HG03060 (cell line): ENCODE measurements around the gene PRSS33.

Source experiments
- ATAC-seq: cut with Tn5 transposase; IDR thresholded peaks from one replicate; pipeline ENCODE4 v1.9.1; 2021; ENCODE audit warnings: low read depth, moderate number of reproducible peaks; ENCODE audit not compliant: unreplicated experiment

PRSS33 gene

GRCh38 chr16:2787406-2787805, at the start of gene PRSS33:
PRSS33 (minus strand) TSS chr16:2787560; CDS start chr16:2786547, 1,013 bp downstream.
- ATAC-seq: no peak

- ATAC-seq: no peak
These were observed 49.5 kb upstream of the PRSS33 start for GRCh38 chr16:2836646-2837508.

- ATAC-seq: no peak
These were observed 48.5 kb upstream of the PRSS33 start for GRCh38 chr16:2835638-2836493.

GRCh38 chr16:2834968-2835367, 47.6 kb upstream of the PRSS33 start:
- no peak for ATAC-seq

GRCh38 chr16:2833776-2834175, 46.4 kb upstream of the PRSS33 start:
- ATAC-seq: no peak

GRCh38 chr16:2831203-2831602, 43.8 kb upstream of the PRSS33 start:
- no peak for ATAC-seq

GRCh38 chr16:2830355-2830695, 43.0 kb upstream of the PRSS33 start:
- ATAC-seq: no peak

GRCh38 chr16:2829501-2830354, 42.4 kb upstream of the PRSS33 start, which contains the start of gene ZG16B:
ZG16B (plus strand) TSS chr16:2830303; CDS start chr16:2830442, 139 bp downstream.
- no peak for ATAC-seq

- no peak for ATAC-seq
These were observed 41.6 kb upstream of the PRSS33 start for GRCh38 chr16:2828876-2829430.

- no peak for ATAC-seq
These were observed 41.1 kb upstream of the PRSS33 start for GRCh38 chr16:2828521-2828840.

GRCh38 chr16:2827831-2828520, 40.6 kb upstream of the PRSS33 start:
- no peak for ATAC-seq

- no peak for ATAC-seq
These were observed 40.0 kb upstream of the PRSS33 start for GRCh38 chr16:2827374-2827791.

- ATAC-seq: no peak
These were observed 39.4 kb upstream of the PRSS33 start for GRCh38 chr16:2826591-2827373.

GRCh38 chr16:2825906-2826305, 38.5 kb upstream of the PRSS33 start:
- no peak for ATAC-seq

GRCh38 chr16:2825049-2825742, 37.8 kb upstream of the PRSS33 start:
- no peak for ATAC-seq

- no peak for ATAC-seq
These were observed 37.3 kb upstream of the PRSS33 start for GRCh38 chr16:2824626-2825025.

GRCh38 chr16:2822496-2822895, 35.1 kb upstream of the PRSS33 start:
- ATAC-seq: no peak

GRCh38 chr16:2822158-2822495, 34.8 kb upstream of the PRSS33 start:
- ATAC-seq: no peak
